Astrocyte (in vitro differentiated cells and primary cell): ENCODE measurements around the gene TIGAR. TPM values are rescaled to one million over a fixed set of nuclear protein-coding genes. Genes with fewer than 3 reads are reported as not detected.

Experiments used
- DNase-seq: peaks from one replicate; pipeline ENCODE4 v3.0.0-alpha.2; 2010; ENCODE audit warnings: low read depth
- FAIRE-seq: peaks from 2 replicates; lab custom pipeline; 2011; peaks lifted over from hg19 to GRCh38; lab: Jason Lieb, UNC
- H2AFZ ChIP-seq: 2 replicates; pipeline ENCODE4 v1.6.0; 2012; ENCODE audit warnings: low read depth, low read length, inconsistent platforms
- H3K27ac ChIP-seq: 2 replicates; pipeline ENCODE4 v1.5.1; 2011; ENCODE audit warnings: low read depth, low read length, inconsistent platforms
- H3K27me3 ChIP-seq: 2 replicates; pipeline ENCODE4 v1.6.0; 2011; ENCODE audit warnings: low read length, inconsistent platforms; ENCODE audit not compliant: insufficient read depth
- H3K36me3 ChIP-seq: 2 replicates; pipeline ENCODE4 v1.5.1; 2011; ENCODE audit warnings: low read length, inconsistent platforms; ENCODE audit not compliant: insufficient read depth
- H3K4me1 ChIP-seq: 2 replicates; pipeline ENCODE4 v1.5.1; 2011; ENCODE audit warnings: low read length, inconsistent platforms; ENCODE audit not compliant: insufficient read depth
- H3K4me2 ChIP-seq: 2 replicates; pipeline ENCODE4 v1.6.0; 2012; ENCODE audit warnings: low read length, inconsistent platforms
- H3K4me3 ChIP-seq: 2 replicates; pipeline ENCODE4 v1.5.1; 2011; ENCODE audit warnings: low read depth, mild to moderate bottlenecking, low read length, inconsistent platforms; ENCODE audit not compliant: insufficient read depth
- H3K79me2 ChIP-seq: 2 replicates; pipeline ENCODE4 v1.6.0; 2012; ENCODE audit warnings: mild to moderate bottlenecking, low read length, inconsistent platforms; ENCODE audit not compliant: insufficient read depth
- H3K9ac ChIP-seq: 2 replicates; pipeline ENCODE4 v1.6.0; 2012; ENCODE audit warnings: mild to moderate bottlenecking, low read length, inconsistent platforms
- H3K9me3 ChIP-seq: 2 replicates; pipeline ENCODE4 v1.5.1; 2012; ENCODE audit warnings: low read depth, mild to moderate bottlenecking, low read length, inconsistent platforms; ENCODE audit not compliant: insufficient read depth
- H4K20me1 ChIP-seq: 2 replicates; pipeline ENCODE4 v1.6.0; 2012; ENCODE audit warnings: low read length, inconsistent platforms; ENCODE audit not compliant: insufficient read depth
- H3K27ac Mint-ChIP-seq: one replicate; pipeline ENCODE4 v1.8.0; 2021; ENCODE audit warnings: mild to moderate bottlenecking, mixed read lengths; ENCODE audit not compliant: unreplicated experiment
- H3K27me3 Mint-ChIP-seq: one replicate; pipeline ENCODE4 v1.8.0; 2021; ENCODE audit warnings: low read depth, mixed read lengths; ENCODE audit not compliant: unreplicated experiment
- H3K36me3 Mint-ChIP-seq: one replicate; pipeline ENCODE4 v1.8.0; 2021; ENCODE audit warnings: low read depth, mixed read lengths; ENCODE audit not compliant: unreplicated experiment
- H3K4me1 Mint-ChIP-seq: one replicate; pipeline ENCODE4 v1.8.0; 2021; ENCODE audit warnings: low read depth, mixed read lengths; ENCODE audit not compliant: unreplicated experiment
- H3K4me3 Mint-ChIP-seq: one replicate; pipeline ENCODE4 v1.8.0; 2021; ENCODE audit warnings: mild to moderate bottlenecking, moderate library complexity, mixed read lengths; ENCODE audit not compliant: unreplicated experiment
- H3K9me3 Mint-ChIP-seq: one replicate; pipeline ENCODE4 v1.8.0; 2021; ENCODE audit warnings: mild to moderate bottlenecking, mixed read lengths; ENCODE audit not compliant: unreplicated experiment
- CTCF ChIP-seq: IDR thresholded peaks from 2 replicates; pipeline ENCODE4 v1.5.1; 2011; ENCODE audit warnings: low read depth, mild to moderate bottlenecking, inconsistent platforms, low read length, moderate library complexity; ENCODE audit not compliant: insufficient read depth
- EZH2 ChIP-seq: IDR thresholded peaks from 2 replicates; pipeline ENCODE4 v1.6.1; 2012; ENCODE audit warnings: mild to moderate bottlenecking, low read length, inconsistent platforms; ENCODE audit not compliant: insufficient read depth
- total RNA-seq: library from RNA; stranded (reverse); gene quantifications from 2 replicates; pipeline ENCODE4 v1.2.1, GENCODE V29; 2021

The TIGAR gene
- total RNA-seq, 1 donor from 2014 or later, result 91.7 TPM

- H3K4me1 ChIP-seq, result peaks cover 9% of the 10 kb centered on the region
- no peak for FAIRE-seq
- peaks cover 36% of the 10 kb centered on the region for H4K20me1 ChIP-seq
- peak overlapping the region; percentile 98 for H3K4me3 Mint-ChIP-seq
- H3K9me3 ChIP-seq, result no peaks in the 10 kb centered on the region
- H3K4me1 Mint-ChIP-seq, result peaks cover 48% of the 10 kb centered on the region
- H3K9ac ChIP-seq, result no peak overlapping the region
- no peak overlapping the region for H3K27ac ChIP-seq
- H3K9me3 Mint-ChIP-seq, result no peaks in the 10 kb centered on the region
- H3K27ac Mint-ChIP-seq, result peak overlapping the region; percentile 70
- TF ChIP-seq EZH2 (no peak), CTCF (no peak)
- no peak overlapping the region for H2AFZ ChIP-seq
- no peak for DNase-seq
- H3K4me3 ChIP-seq, result no peak overlapping the region
- peaks cover 51% of the 10 kb centered on the region for H3K27me3 ChIP-seq
- no peaks in the 10 kb centered on the region for H3K79me2 ChIP-seq
- peaks cover 42% of the 10 kb centered on the region for H3K36me3 Mint-ChIP-seq
- no peaks in the 10 kb centered on the region for H3K27me3 Mint-ChIP-seq
- H3K4me2 ChIP-seq, result no peak overlapping the region
- no peaks in the 10 kb centered on the region for H3K36me3 ChIP-seq
These were observed 42.5 kb upstream of the TIGAR start for GRCh38 chr12:4278329-4279197.

GRCh38 chr12:4279198-4279690, 41.8 kb upstream of the TIGAR start:
- Mint-ChIP-seq H3K4me1 (peaks cover 53% of the 10 kb centered on the region), H3K9me3 (no peaks in the 10 kb centered on the region), H3K4me3 (peak overlapping the region; percentile 98), H3K36me3 (peaks cover 46% of the 10 kb centered on the region), H3K27ac (no peak overlapping the region), H3K27me3 (no peaks in the 10 kb centered on the region)
- H3K4me3 ChIP-seq, result no peak overlapping the region
- no peaks in the 10 kb centered on the region for H3K79me2 ChIP-seq
- peaks cover 36% of the 10 kb centered on the region for H4K20me1 ChIP-seq
- no peak overlapping the region for H2AFZ ChIP-seq
- no peak overlapping the region for H3K27ac ChIP-seq
- no peak overlapping the region for H3K9ac ChIP-seq
- no peak overlapping the region for H3K4me2 ChIP-seq
- TF ChIP-seq CTCF (no peak), EZH2 (no peak)
- no peak for DNase-seq
- no peaks in the 10 kb centered on the region for H3K36me3 ChIP-seq
- H3K27me3 ChIP-seq, result peaks cover 44% of the 10 kb centered on the region
- H3K4me1 ChIP-seq, result peaks cover 9% of the 10 kb centered on the region
- no peak for FAIRE-seq
- H3K9me3 ChIP-seq, result no peaks in the 10 kb centered on the region
